Neutrophil (primary cell): Measurements from ENCODE around the gene SLC5A4.
"Not testable (repeated sequence)": the region's sequence is repeated elsewhere in the genome, so short reads cannot be mapped to it uniquely, and the experiment has no call there.

Source experiments
- H3K27ac ChIP-seq: fragments of 200-600 bp; sonication (generic); 2 replicates; pipeline ENCODE4 v1.5.1; 2016; ENCODE audit warnings: mild to moderate bottlenecking, moderate library complexity
- H3K27me3 ChIP-seq: fragments of 200-600 bp; sonication (generic); 2 replicates; pipeline ENCODE4 v1.6.0; 2016; ENCODE audit warnings: mild to moderate bottlenecking
- H3K36me3 ChIP-seq: fragments of 200-600 bp; sonication (generic); 2 replicates; pipeline ENCODE4 v1.5.1; 2017
- H3K4me1 ChIP-seq, 2 experiments: fragments of 200-600 bp in 1 of 2; sonication (generic) in 1 of 2; 1 replicate in 1 of 2; 2 replicates in 1 of 2; pipeline versions ENCODE4 v1.5.1 to v1.6.1; 2013 to 2016; ENCODE audit warnings: low read depth in 1 of 2, low read length in 1 of 2, mild to moderate bottlenecking in 1 of 2, moderate library complexity in 1 of 2; ENCODE audit not compliant: control insufficient read depth in 1 of 2, insufficient read depth in 1 of 2
- H3K4me3 ChIP-seq, 2 experiments: fragments of 200-600 bp in 1 of 2; sonication (generic) in 1 of 2; 1 replicate in 1 of 2; 2 replicates in 1 of 2; pipeline ENCODE4 v1.5.1; 2013 to 2016; ENCODE audit warnings: low read depth in 1 of 2, low read length in 1 of 2, mild to moderate bottlenecking in 1 of 2, moderate library complexity in 1 of 2
- H3K9me3 ChIP-seq: fragments of 200-600 bp; sonication (generic); 2 replicates; pipeline ENCODE4 v1.5.1; 2016
- CTCF ChIP-seq: fragments of 200-600 bp; sonication (generic); IDR thresholded peaks from 2 replicates; pipeline ENCODE4 v1.5.1; 2016; ENCODE audit warnings: antibody characterized with exemption

Gene SLC5A4

GRCh38 chr22:32199341-32199740 is 55.8 kb downstream of the SLC5A4 start:
- Histone ChIP-seq H3K27ac (no peak overlapping the region), H3K27me3 (peaks cover 61% of the 10 kb centered on the region), H3K36me3 (no peaks in the 10 kb centered on the region), H3K9me3 (no peaks in the 10 kb centered on the region), H3K4me3 (no peak overlapping the region), H3K4me1 (peaks cover 34 to 37% of the 10 kb centered on the region in 2 experiments)
- TF ChIP-seq CTCF = no peak

DNA sequence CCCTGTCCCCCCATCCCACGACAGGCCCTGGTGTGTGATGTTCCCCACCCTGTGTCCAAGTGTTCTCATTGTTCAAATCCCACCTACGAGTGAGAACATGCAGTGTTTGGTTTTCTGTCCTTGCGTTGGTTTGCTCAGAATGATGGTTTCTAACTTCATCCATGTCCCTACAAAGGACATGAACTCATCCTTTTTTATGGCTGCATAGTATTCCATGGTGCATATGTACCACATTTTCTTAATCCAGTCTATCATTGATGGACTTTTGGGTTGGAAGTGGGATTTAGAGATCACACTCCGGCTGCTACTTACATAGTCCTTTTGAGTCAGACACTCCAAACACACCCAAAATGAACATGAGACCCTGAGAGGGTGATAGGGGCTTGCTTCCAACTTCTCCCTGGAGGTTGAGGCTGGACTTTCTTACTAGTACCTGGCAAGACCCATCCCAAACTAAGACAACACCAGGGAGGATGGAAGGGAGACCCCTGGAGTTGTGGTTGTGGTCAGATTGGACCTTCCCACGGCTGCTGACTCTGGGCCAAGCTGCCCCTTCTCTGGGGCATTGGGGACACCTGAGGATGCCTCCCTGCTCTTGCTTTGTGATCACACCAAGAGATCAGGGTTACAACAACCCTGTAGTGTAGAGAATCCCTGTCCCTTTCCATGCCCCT is 57.5 kb downstream of the SLC5A4 start:
- H3K4me3 ChIP-seq, H3K9me3 ChIP-seq, H3K36me3 ChIP-seq, H3K27ac ChIP-seq: not testable (repeated sequence)
- H3K27me3 ChIP-seq = peaks cover 53% of the 10 kb centered on the region
- peaks cover 25 to 28% of the 10 kb centered on the region in 2 experiments for H3K4me1 ChIP-seq

- H3K36me3 ChIP-seq, H3K4me3 ChIP-seq, H3K4me1 ChIP-seq, H3K27ac ChIP-seq, H3K9me3 ChIP-seq: not testable (repeated sequence)
- peaks cover 59% of the 10 kb centered on the region for H3K27me3 ChIP-seq
Measured at GRCh38 chr22:32195900-32196299, 59.2 kb downstream of the SLC5A4 start.

DNA sequence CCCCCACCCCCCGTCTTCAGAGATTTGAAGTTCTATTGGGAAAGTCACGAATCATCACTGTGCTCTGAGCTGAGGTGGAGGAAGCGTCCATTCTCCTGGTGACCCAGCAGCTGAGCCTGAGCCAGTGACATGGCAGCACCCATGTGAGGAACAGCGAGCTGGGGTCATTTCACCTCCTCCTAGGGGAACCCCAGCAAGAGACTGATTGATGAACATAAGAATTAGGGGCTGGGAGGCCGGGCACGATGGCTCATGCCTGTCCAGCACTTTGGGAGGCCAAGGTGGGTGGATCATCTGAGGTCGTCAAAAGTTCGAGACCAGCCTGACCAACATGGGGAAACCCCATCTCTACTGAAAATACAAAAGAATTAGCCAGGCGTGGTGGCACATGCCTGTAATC is 61.8 kb downstream of the SLC5A4 start:
- not testable (repeated sequence) for H3K4me3 ChIP-seq, H3K9me3 ChIP-seq, H3K4me1 ChIP-seq, H3K36me3 ChIP-seq, H3K27ac ChIP-seq
- H3K27me3 ChIP-seq = peaks cover 78% of the 10 kb centered on the region

DNA sequence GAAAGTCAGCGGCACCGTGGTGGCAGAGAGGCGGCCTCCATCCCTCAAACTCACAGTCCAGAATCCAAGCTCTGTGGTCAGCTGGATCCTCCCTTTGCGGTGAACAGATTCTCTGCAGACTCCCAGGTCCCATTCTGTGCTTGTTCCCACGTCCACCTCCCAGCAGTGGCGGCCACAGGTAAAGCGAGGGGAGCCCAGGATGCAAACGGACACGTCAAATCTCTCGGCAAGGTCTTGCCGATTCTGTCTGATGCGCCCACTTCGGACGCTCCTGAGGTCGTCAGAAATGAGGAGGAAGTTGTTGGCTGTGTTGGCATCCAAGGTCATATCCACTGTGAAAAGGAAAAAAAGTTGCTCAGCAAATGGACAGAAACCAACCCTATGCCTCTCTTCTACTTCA is 64.1 kb downstream of the SLC5A4 start:
- not testable (repeated sequence) for H3K4me3 ChIP-seq, H3K36me3 ChIP-seq, H3K4me1 ChIP-seq, H3K9me3 ChIP-seq, H3K27ac ChIP-seq
- H3K27me3 ChIP-seq = peaks cover 56% of the 10 kb centered on the region

- no peak for TF ChIP-seq CTCF
- Histone ChIP-seq H3K9me3 (no peaks in the 10 kb centered on the region), H3K27ac (no peak overlapping the region), H3K36me3 (no peaks in the 10 kb centered on the region), H3K4me1 (no peaks in the 10 kb centered on the region), H3K27me3 (peaks cover 47% of the 10 kb centered on the region), H3K4me3 (no peak overlapping the region)
Measured at GRCh38 chr22:32185821-32186220, 69.3 kb downstream of the SLC5A4 start.

GRCh38 chr22:32183625-32184024 is 71.5 kb downstream of the SLC5A4 start:
- Histone ChIP-seq H3K36me3 (no peaks in the 10 kb centered on the region), H3K27me3 (peaks cover 48% of the 10 kb centered on the region), H3K9me3 (no peaks in the 10 kb centered on the region), H3K4me3 (no peak overlapping the region), H3K4me1 (no peaks in the 10 kb centered on the region), H3K27ac (no peak overlapping the region)
- TF ChIP-seq CTCF = no peak

- Histone ChIP-seq H3K4me3 (no peak overlapping the region), H3K27ac (no peak overlapping the region), H3K9me3 (no peaks in the 10 kb centered on the region), H3K36me3 (no peaks in the 10 kb centered on the region), H3K27me3 (peaks cover 74% of the 10 kb centered on the region), H3K4me1 (no peaks in the 10 kb centered on the region)
- TF ChIP-seq CTCF = no peak
Measured at GRCh38 chr22:32181043-32181442, 74.1 kb downstream of the SLC5A4 start.
